NCI-H774 (cell line): ENCODE results near the gene DDX41.

Source experiments
- DNase-seq: peaks from one replicate; lab custom pipeline; 2025; lab: John Stamatoyannopoulos, UW

Gene DDX41

DNA sequence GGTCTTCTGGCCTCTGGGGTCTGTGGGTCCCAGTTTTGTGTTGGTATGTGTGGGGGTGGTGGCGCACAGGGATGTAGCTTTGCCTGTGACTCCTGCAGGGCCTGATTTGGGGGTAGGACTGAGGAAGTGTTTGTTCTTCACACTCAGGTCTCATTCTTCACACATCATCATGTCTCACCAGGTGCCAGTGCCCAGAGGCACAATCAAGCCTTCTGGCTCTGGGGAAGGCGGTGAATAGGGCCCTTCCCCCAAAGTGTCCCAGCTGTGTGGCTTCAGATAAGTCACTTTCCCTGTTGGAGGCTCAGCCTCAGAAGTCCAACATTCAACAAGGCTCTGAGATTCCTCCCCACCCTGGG lies 48.5 kb downstream of the DDX41 start:
- DNase-seq: no peak

DNA sequence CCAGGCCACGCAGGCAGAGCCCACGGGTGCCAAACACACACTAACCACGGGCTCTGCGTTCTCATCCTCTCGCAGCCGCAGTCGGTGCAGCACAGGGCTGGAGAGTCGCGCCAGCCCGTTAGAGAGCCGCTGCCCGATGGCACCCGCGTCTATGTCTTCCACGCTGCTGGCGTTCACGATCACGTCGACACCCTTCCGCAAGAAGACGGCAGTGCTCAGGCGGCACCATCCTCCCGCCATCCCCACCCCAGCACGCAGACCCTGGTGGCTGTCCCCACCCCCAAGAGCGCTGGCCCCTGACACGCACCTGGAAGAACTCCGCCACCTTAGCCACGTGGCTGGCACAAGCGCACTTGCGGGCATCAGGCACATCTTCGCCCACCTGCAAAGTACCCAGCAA lies 49.3 kb downstream of the DDX41 start:
- DNase-seq: no peak

DNA sequence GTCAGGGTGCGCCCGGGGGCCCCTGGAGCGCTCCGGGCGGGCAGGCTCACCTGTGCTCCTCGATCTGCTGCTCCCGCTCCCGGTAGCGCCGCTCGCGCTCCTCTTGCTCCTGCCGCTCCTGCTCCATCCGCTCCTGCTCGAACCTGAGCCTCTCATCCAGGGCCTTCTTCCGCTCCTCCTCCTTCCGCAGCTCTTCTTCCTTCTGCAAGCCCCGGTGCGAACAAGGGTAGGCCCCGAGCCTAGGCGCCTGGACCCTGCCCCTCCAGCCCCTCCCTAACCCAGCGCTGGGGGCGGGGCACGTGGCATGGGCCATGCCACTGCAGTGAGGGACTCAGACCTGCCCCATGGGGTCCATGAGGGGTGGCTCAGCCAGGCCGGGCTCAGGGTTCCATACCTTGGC lies 49.9 kb downstream of the DDX41 start:
- DNase-seq: no peak

DNA sequence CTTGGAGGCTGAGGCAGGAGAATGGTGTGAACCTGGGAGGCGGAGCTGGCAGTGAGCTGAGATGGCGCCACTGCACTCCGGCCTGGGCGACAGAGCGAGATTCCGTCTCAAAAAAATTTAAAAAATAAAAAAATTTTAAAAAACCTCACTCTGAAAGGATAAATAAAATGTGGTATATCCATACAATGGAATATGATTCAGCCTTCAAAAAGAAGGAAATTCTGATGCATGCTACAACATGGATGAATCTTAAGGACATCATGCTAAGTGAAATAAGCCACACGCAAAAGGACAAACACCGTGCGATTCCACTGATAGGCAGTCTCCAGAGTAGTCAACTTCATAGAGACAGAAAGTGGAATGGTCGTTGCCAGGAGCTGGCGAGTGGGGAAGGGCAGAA lies 51.7 kb downstream of the DDX41 start:
- no peak for DNase-seq

DNA sequence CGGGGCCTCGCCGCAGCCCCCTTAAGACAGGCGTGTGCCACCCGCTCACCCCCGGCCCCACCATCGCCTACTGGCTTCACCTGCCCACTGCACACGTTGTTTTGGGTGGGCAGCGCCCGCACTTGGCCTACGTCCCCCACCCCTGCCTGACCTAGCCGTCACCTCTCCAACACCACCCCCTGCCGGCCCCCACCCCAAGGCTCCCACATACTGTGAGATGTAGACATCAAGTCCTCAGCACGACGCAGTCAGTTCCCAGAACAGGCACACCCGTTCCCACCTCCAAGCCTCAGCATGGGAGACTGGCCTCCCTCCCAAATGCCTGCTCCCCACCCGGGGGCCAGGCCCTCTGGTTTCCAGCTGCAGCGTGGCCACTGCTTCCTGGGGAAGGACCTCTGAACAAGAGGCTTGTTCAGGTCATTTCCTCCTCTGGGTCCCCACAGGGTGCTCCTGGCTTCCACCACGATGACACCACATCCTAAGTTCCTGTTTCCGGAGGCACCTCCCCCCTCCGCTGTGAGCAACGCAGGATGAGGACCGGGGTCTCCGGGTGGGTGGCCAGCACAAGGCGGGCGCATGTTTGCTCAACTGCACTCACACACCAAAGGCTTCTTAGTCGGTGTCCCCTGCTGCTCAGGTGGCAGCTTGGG lies 54.6 kb downstream of the DDX41 start:
- DNase-seq: no peak
